Peyer's patch (tissue), 4 donors: ENCODE data around the gene PKP4. TPM values are rescaled to one million over a fixed set of nuclear protein-coding genes. Genes with fewer than 3 reads are reported as not detected.

Experiments used
- DNase-seq, 3 donors: peaks; one replicate each; pipeline ENCODE4 v3.0.0-alpha.2; 2017 to 2019
- H3K27ac ChIP-seq, 4 donors: fragments of 200-600 bp; sonication (generic); one replicate each; pipeline ENCODE4 v1.5.1; 2016 to 2019
- H3K27me3 ChIP-seq, 2 donors: fragments of 200-600 bp; sonication (generic); one replicate each; pipeline ENCODE4 v1.5.1; 2019
- H3K36me3 ChIP-seq, 3 donors: fragments of 200-600 bp; sonication (generic); one replicate each; pipeline ENCODE4 v1.5.1; 2016 to 2019
- H3K4me1 ChIP-seq, 4 donors: fragments of 200-600 bp; sonication (generic); one replicate each; pipeline ENCODE4 v1.5.1; 2016 to 2019
- H3K4me3 ChIP-seq, 4 donors: fragments of 200-600 bp; sonication (generic); 1 replicate in 3 of 4; 2 replicates in 1 of 4; pipeline ENCODE4 v1.5.1; 2016 to 2019; ENCODE audit warnings: mild to moderate bottlenecking in 1 of 4
- H3K9me3 ChIP-seq, 4 donors: fragments of 200-600 bp; sonication (generic); one replicate each; pipeline ENCODE4 v1.5.1; 2016 to 2019; ENCODE audit warnings: mild to moderate bottlenecking in 1 of 4
- CTCF ChIP-seq, 6 experiments: fragments of 450-650 bp in 4 of 6; fragments of 200-600 bp in 2 of 6; sonication (generic) in 1 of 6; IDR thresholded peaks; one replicate each; pipeline ENCODE4 v1.5.1; 2017 to 2019; ENCODE audit warnings: antibody characterized with exemption in 6 of 6, mild to moderate bottlenecking in 3 of 6, moderate library complexity in 1 of 6
- POLR2A ChIP-seq, 2 donors: fragments of 450-650 bp; IDR thresholded peaks; one replicate each; pipeline ENCODE4 v1.5.1; 2017; ENCODE audit warnings: antibody characterized with exemption in 2 of 2, mild to moderate bottlenecking in 2 of 2, moderate library complexity in 2 of 2
- total RNA-seq, 4 donors: library from RNA; depleted of rRNA; stranded (reverse); fragments of >200 nt; gene quantifications; one replicate each; pipeline ENCODE4 v1.1.0, GENCODE V29; 2016

Gene PKP4
- total RNA-seq, 4 donors from 2014 or later: 67.8 to 168 (median 117) TPM

- no peak for TF ChIP-seq POLR2A (IDR thresholded peaks at IDR 0.05)
- TF ChIP-seq CTCF (IDR thresholded peaks at IDR 0.05): no peak
- Histone ChIP-seq H3K27me3 (no peaks in the 10 kb centered on the region), H3K4me3 (no peak overlapping the region), H3K36me3 (no peaks in the 10 kb centered on the region), H3K4me1 (no peaks in the 10 kb centered on the region), H3K9me3 (no peaks in the 10 kb centered on the region), H3K27ac (no peak overlapping the region)
- no peak for DNase-seq
Observed at GRCh38 chr2:158598862-158599517, 142.2 kb downstream of the PKP4 start.

GRCh38 chr2:158599609-158600008, 142.9 kb downstream of the PKP4 start:
- Histone ChIP-seq H3K9me3 (no peaks in the 10 kb centered on the region), H3K4me1 (no peaks in the 10 kb centered on the region), H3K27me3 (no peaks in the 10 kb centered on the region), H3K27ac (no peak overlapping the region), H3K4me3 (no peak overlapping the region), H3K36me3 (no peaks in the 10 kb centered on the region)
- no peak for DNase-seq
- TF ChIP-seq CTCF (IDR thresholded peaks at IDR 0.05): no peak
- TF ChIP-seq POLR2A (IDR thresholded peaks at IDR 0.05): no peak

GRCh38 chr2:158600155-158600802, 143.5 kb downstream of the PKP4 start:
- H3K27ac ChIP-seq: no peak overlapping the region
- DNase-seq: peak in 1 of 3 donors; percentile 56
- TF ChIP-seq POLR2A (IDR thresholded peaks at IDR 0.05) (no peak), CTCF (IDR thresholded peaks at IDR 0.05) (no peak)

GRCh38 chr2:158602027-158602426, 145.3 kb downstream of the PKP4 start:
- H3K4me1 ChIP-seq: no peaks in the 10 kb centered on the region
- H3K4me3 ChIP-seq: no peak overlapping the region
- no peak for TF ChIP-seq POLR2A (IDR thresholded peaks at IDR 0.05)
- no peak for TF ChIP-seq CTCF (IDR thresholded peaks at IDR 0.05)
- no peaks in the 10 kb centered on the region for H3K27me3 ChIP-seq
- DNase-seq: peak in 1 of 3 donors; percentile 48
- H3K36me3 ChIP-seq: peaks cover 0 to 3% (median 0%) of the 10 kb centered on the region in 3 donors
- H3K9me3 ChIP-seq: no peaks in the 10 kb centered on the region
- H3K27ac ChIP-seq: no peak overlapping the region

More at GRCh38 chr2:158600155-158600802, 143.5 kb downstream of the PKP4 start:
- Histone ChIP-seq H3K36me3 (no peaks in the 10 kb centered on the region), H3K4me3 (no peak overlapping the region), H3K4me1 (no peaks in the 10 kb centered on the region), H3K9me3 (no peaks in the 10 kb centered on the region), H3K27me3 (no peaks in the 10 kb centered on the region)

GRCh38 chr2:158603205-158603604, 146.5 kb downstream of the PKP4 start:
- peaks cover 0 to 3% (median 0%) of the 10 kb centered on the region in 3 donors for H3K36me3 ChIP-seq
- TF ChIP-seq POLR2A (IDR thresholded peaks at IDR 0.05) (no peak), CTCF (IDR thresholded peaks at IDR 0.05) (no peak)
- no peaks in the 10 kb centered on the region for H3K27me3 ChIP-seq
- DNase-seq: no peak
- no peak overlapping the region for H3K4me3 ChIP-seq
- H3K4me1 ChIP-seq: no peaks in the 10 kb centered on the region
- H3K9me3 ChIP-seq: no peaks in the 10 kb centered on the region
- no peak overlapping the region for H3K27ac ChIP-seq
